NOMO-1 treated with DMSO at 0.1 percent for 48 hours (cell line): Measurements from ENCODE around the gene SLIT1.
A peak's percentile ranks its signal among the peaks of the same experiment; 100 is the strongest.

Experiments
- DNase-seq: peaks from one replicate; lab custom pipeline; 2025; ENCODE audit not compliant: unreplicated experiment; lab: John Stamatoyannopoulos, UW

SLIT1 gene

DNA sequence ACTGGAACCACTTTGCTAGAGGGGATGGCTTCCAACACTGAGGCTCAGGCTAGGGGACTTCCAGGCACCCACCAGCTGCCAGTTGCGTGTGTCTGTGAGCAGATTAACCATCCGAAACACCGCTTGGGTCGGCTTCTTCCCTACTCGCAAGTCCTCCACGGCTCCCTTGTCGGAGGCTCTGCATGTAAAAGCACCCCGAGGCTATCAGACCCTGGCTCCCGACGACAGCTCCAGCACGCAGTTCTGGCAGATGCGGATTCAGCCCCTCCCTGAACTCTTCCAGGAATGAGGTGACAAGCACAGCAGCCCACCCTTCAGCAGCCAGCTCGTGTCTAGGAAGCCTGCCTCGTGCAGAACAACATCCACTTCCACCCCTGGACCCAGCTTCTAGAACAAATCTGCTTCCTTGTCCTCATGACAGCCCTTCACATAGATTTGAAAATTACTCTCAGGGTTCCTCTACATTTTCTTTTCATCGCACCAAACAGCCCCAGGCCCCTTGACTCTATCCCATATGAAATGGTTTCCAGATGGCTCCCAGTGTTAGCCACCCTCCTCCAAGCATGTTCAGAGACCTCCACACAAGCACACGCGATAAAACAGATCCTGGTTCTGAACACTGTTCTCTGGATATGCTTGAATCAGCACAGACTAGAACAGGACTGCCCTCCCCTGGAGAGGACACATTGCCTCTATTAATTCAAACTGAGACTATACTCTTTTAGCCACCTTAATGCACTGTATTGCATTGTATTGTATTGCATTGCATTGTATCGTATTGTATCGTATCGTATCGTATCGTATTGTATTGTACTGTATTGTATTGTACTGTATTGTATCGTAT is 44.6 kb downstream of the SLIT1 start:
- no peak for DNase-seq

DNA sequence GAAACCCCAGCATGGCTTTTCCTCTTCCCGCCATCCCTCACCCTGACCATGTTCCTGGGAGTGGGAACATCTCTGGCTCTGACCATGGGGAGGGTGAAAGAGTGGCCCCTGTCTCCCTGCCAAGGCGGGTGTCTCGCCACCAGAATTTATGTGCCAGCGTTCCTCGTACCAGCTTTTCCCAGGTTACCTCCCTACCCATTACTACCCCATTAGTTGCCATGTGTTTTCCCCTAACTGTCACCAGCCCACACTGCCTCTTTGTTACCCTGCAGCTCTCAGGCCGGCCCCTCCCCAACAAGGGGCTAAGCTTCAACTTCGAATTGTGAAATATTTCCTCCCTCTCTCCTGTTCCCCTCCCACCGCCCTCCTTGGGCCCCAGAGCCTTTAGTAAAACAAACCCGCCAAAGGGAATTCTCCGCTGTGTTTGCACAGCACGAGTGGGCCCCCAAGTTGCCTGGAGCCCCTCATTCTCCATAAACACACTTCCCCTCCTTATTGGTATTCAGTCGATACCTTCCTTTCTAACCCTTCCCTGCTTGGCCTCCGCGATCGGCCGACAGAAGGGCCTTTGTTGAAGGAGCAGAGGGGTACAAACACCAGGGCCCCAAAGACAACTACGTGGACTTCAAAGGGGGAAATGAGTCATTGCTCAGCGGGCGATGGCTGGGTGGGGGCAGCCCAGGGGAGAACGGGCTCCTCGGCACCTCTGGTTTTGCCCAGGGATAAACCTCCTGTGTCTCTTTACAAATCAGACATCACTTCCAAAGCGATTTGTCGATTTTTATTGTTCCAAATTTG is 45.5 kb downstream of the SLIT1 start:
- peak; percentile 40 for DNase-seq

DNA sequence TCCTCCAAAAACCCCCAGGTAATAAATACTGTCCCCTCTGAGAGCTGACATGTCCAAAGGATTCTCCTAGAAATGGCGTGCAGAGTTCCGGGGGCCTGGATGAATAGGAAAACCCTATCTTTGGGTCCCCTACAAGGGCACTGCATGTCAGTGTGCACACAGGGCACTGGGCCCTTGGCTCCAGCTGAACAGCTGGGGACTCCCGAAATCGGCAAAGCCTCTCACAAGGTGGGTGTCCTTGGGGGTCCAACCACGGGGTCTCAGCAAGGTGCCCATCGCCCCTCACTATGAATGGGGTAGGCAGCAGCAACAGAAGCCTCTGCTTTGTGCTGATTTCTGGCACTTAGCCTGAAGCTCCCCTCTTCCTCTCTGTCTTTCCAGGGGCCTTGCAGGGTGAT is 46.1 kb downstream of the SLIT1 start:
- DNase-seq: no peak

- no peak for DNase-seq
These were observed 46.9 kb downstream of the SLIT1 start for GRCh38 chr10:97138846-97139245.

GRCh38 chr10:97138174-97138573 is 47.6 kb downstream of the SLIT1 start:
- no peak for DNase-seq

DNA sequence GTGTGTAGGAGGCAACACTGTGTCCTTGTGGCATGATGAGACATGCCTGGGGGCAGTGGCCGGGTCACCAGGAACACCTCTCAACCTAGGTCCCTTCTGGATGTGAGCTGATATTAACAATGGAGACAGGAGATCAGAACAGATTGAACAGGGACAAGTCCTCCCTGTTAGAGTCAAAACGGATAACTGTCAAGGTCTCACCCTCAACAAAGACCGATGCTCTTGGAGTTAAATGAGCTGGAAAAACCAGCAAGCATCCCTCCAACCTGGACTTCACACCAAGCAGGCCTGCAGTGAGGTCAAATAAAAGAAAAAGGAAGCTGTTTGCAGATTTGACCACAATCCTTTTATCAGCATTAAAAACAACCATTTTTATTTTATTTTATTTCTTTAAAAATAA is 49.0 kb downstream of the SLIT1 start:
- DNase-seq: no peak

- DNase-seq: no peak
These were observed 50.3 kb downstream of the SLIT1 start for GRCh38 chr10:97135464-97135863.

GRCh38 chr10:97134983-97135382 is 50.8 kb downstream of the SLIT1 start:
- no peak for DNase-seq

DNA sequence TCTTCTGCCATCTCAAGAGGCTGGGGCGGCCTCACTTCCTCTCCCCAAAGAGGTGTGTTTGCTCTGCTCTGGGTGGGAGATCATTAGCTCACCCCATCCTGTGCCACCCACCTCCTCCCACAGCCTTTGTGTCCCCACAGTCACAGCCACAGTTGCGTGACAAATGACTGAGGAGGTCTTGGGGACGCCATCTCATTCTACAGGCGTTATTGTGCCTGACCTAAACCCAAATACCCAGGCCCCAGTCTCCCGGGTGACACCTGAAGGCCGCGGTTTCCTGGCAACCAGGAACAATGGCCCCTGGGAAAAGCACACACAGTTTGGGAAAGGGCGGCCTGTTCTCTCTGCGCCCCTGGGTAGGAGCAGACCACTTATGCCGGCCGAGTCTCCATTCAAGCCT is 51.6 kb downstream of the SLIT1 start:
- no peak for DNase-seq

DNA sequence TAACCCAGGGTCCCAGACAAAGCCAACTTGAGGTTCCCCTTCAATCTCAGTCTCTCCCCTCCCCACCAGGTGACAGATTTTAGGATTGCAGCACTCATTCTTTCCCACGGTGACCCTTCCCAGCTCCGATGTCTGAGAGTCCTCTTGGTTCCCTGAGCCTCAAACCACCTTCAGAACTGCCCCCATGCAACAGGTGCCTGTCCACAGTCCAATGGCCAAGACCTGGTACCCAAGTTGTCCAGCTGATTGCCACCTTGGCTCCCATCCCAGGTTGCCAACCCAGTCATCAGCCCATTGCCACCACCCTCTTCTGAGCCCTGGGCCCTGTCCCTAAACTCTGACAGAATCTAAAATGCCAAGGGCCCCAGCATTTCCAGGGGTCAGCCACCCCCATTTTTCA is 53.5 kb downstream of the SLIT1 start:
- DNase-seq: no peak

DNA sequence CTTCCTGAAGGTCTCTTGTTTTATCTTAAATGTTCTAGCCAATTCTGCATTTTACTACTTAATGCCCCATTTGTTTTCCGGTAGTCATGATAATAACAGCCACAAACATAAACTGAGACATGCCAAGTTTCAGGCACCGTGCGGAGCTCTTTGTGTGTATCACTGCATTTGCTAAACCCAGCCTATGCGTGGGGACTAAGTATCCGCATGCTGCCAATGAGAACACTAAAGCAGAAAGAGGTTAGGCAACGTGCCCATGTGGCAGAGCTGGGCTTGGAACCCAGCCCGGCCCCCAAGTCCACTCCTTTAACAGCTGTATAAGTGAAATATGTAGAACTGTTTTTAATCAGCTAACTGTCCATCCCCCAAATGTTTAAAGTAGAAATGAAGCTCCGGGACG is 54.1 kb downstream of the SLIT1 start:
- no peak for DNase-seq

GRCh38 chr10:97131181-97131628 is 54.6 kb downstream of the SLIT1 start:
- no peak for DNase-seq

DNA sequence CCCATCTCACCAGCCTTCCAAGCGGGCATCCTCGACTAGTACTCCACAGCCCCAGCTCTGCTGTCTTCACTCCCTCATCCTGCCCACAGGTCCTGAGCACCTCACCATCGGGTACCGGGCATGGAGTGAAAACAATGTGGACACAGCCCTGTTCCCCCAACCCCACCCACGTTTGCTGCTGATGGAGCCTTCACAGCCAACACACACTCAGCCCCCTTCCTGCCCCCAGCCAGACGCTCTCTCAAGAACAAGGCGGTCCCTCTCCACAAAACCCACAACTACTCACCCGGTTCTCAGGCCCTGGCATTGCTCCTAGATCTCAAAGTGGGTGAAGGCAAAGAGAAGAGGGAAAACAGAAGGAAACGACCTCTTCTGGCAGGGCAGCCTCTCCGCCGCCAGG is 56.1 kb downstream of the SLIT1 start:
- no peak for DNase-seq

GRCh38 chr10:97128516-97129154 is 57.1 kb downstream of the SLIT1 start:
- DNase-seq: no peak

GRCh38 chr10:97128039-97128492 is 57.7 kb downstream of the SLIT1 start:
- no peak for DNase-seq

DNA sequence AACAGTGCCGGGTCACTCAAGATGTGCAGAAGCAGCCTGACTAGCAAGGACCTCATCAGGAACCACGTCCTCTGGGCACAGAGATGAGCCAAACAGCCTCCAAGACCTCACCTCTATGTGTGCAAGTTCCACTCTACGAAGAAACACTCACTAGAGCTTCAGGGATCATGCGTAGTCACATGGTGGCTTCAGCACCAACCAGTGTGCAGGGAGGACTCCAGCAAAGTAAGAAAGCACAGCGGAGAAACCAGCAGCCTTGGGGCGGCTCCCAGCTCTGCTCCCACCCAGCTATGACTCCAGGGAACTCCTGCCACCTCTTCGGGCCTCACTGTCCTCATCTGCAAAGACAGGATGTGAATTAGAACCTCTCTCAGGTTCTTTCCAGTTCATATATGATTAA is 58.2 kb downstream of the SLIT1 start:
- DNase-seq: no peak

DNA sequence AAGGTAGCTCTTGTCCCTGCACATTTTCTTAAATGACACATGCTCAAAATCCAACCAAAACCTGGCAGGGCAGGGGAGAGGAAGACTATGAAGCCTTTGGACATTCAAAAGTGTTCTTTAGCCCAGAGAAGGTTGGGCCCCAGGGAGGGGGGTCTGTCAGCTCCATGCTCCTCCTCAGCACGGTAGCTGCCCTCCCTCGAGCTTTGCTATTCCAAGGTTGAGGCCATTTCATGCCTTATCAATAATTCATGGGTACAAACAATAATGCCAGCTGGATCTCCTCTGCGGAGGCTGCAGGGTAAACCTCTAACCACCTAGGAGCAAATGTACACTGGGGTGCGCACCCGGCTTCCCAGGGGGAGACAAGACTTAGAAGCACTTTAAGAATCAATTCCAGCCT is 61.5 kb downstream of the SLIT1 start:
- DNase-seq: no peak

DNA sequence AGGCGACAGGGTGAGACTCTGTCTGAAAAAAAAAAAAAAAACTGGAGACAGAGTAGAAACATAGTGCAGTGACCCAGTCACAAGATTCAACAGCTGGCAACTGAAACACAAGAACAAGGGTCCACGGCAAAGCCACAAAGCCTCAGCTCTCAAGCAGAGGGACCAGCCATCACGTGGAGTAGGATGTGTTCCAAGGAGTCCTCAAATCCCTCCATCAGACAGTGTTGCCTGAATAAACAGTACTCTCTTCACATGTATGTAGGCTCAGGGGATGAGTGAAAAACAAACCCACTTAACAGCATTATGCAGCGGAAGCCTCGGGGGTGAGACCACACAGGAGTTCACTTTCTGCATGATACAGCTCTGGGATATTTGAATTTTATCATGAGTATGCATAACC is 62.0 kb downstream of the SLIT1 start:
- no peak for DNase-seq

- no peak for DNase-seq
These were observed 64.7 kb downstream of the SLIT1 start for GRCh38 chr10:97121041-97121440.

- no peak for DNase-seq
These were observed 65.4 kb downstream of the SLIT1 start for GRCh38 chr10:97120370-97120769.

- no peak for DNase-seq
These were observed 66.6 kb downstream of the SLIT1 start for GRCh38 chr10:97119058-97119745.
